Measurements from ENCODE around the gene CYP11A1.

The CYP11A1 gene

GRCh38 chr15:74295800-74296199, 71.6 kb downstream of the CYP11A1 start:
- Histone ChIP-seq H3K36me3 (replicated peaks; ENCODE audit: insufficient read depth, low read length) (no peaks in the 10 kb centered on the region), H4K20me1 (ENCODE audit: insufficient read depth, low read length) (no peaks in the 10 kb centered on the region), H3K27ac (ENCODE audit: low read length) (no peak overlapping the region), H3K4me2 (ENCODE audit: low read depth, low read length) (no peak overlapping the region), H3K4me1 (ENCODE audit: low read length) (no peaks in the 10 kb centered on the region), H3K27me3 (replicated peaks; ENCODE audit: insufficient read depth, low read length) (peaks cover 69% of the 10 kb centered on the region), H3K9me3 (replicated peaks; ENCODE audit: insufficient read depth, low read length) (no peaks in the 10 kb centered on the region), H2AFZ (ENCODE audit: low read length) (no peak overlapping the region), H3K4me3 (ENCODE audit: low read length) (no peak overlapping the region), H3F3A (ENCODE audit: insufficient read depth, low read length) (no peaks in the 10 kb centered on the region), H3K79me2 (ENCODE audit: low read length) (no peaks in the 10 kb centered on the region), H3K9ac (ENCODE audit: low read length) (no peak overlapping the region), H3K9me2 (replicated peaks; ENCODE audit: insufficient read depth, low read length) (no peaks in the 10 kb centered on the region)
- DNase-seq, result no peak
- no peak for TF ChIP-seq EZH2phosphoT487 (IDR thresholded peaks at IDR 0.05; ENCODE audit: low read length)
- TF ChIP-seq CTCF (IDR thresholded peaks at IDR 0.05; ENCODE audit: low read length), result no peak
- no peak for TF ChIP-seq EZH2 (optimal IDR thresholded peaks at IDR 0.05; ENCODE audit: low read depth, low read length)

GRCh38 chr15:74294010-74294409, 73.4 kb downstream of the CYP11A1 start:
- Histone ChIP-seq H3K4me3 (ENCODE audit: low read length) (no peak overlapping the region), H3F3A (ENCODE audit: insufficient read depth, low read length) (no peaks in the 10 kb centered on the region), H3K4me1 (ENCODE audit: low read length) (no peaks in the 10 kb centered on the region), H3K9me2 (replicated peaks; ENCODE audit: insufficient read depth, low read length) (no peaks in the 10 kb centered on the region), H3K27ac (ENCODE audit: low read length) (no peak overlapping the region), H4K20me1 (ENCODE audit: insufficient read depth, low read length) (no peaks in the 10 kb centered on the region), H3K27me3 (replicated peaks; ENCODE audit: insufficient read depth, low read length) (peaks cover 61% of the 10 kb centered on the region), H3K9ac (ENCODE audit: low read length) (no peak overlapping the region), H2AFZ (ENCODE audit: low read length) (no peak overlapping the region), H3K79me2 (ENCODE audit: low read length) (no peaks in the 10 kb centered on the region), H3K4me2 (ENCODE audit: low read depth, low read length) (no peak overlapping the region), H3K36me3 (replicated peaks; ENCODE audit: insufficient read depth, low read length) (no peaks in the 10 kb centered on the region), H3K9me3 (replicated peaks; ENCODE audit: insufficient read depth, low read length) (no peaks in the 10 kb centered on the region)
- TF ChIP-seq CTCF (IDR thresholded peaks at IDR 0.05; ENCODE audit: low read length) (no peak), EZH2phosphoT487 (IDR thresholded peaks at IDR 0.05; ENCODE audit: low read length) (no peak), EZH2 (optimal IDR thresholded peaks at IDR 0.05; ENCODE audit: low read depth, low read length) (no peak)
- no peak for DNase-seq

GRCh38 chr15:74293021-74293810, 74.2 kb downstream of the CYP11A1 start:
- Histone ChIP-seq H3K9me3 (replicated peaks; ENCODE audit: insufficient read depth, low read length) (no peaks in the 10 kb centered on the region), H3K4me2 (ENCODE audit: low read depth, low read length) (no peak overlapping the region), H3K9ac (ENCODE audit: low read length) (no peak overlapping the region), H3F3A (ENCODE audit: insufficient read depth, low read length) (no peaks in the 10 kb centered on the region), H3K27ac (ENCODE audit: low read length) (no peak overlapping the region), H3K9me2 (replicated peaks; ENCODE audit: insufficient read depth, low read length) (no peaks in the 10 kb centered on the region), H4K20me1 (ENCODE audit: insufficient read depth, low read length) (no peaks in the 10 kb centered on the region), H3K36me3 (replicated peaks; ENCODE audit: insufficient read depth, low read length) (no peaks in the 10 kb centered on the region), H3K27me3 (replicated peaks; ENCODE audit: insufficient read depth, low read length) (peaks cover 61% of the 10 kb centered on the region), H3K4me1 (ENCODE audit: low read length) (no peaks in the 10 kb centered on the region), H3K79me2 (ENCODE audit: low read length) (no peaks in the 10 kb centered on the region), H2AFZ (ENCODE audit: low read length) (no peak overlapping the region), H3K4me3 (ENCODE audit: low read length) (no peak overlapping the region)
- no peak for TF ChIP-seq CTCF (IDR thresholded peaks at IDR 0.05; ENCODE audit: low read length)
- no peak for TF ChIP-seq EZH2phosphoT487 (IDR thresholded peaks at IDR 0.05; ENCODE audit: low read length)
- no peak for TF ChIP-seq EZH2 (optimal IDR thresholded peaks at IDR 0.05; ENCODE audit: low read depth, low read length)
- no peak for DNase-seq

All from MM.1S (cell line).